ENCODE measurements around the gene PCCA.

Gene PCCA

DNA sequence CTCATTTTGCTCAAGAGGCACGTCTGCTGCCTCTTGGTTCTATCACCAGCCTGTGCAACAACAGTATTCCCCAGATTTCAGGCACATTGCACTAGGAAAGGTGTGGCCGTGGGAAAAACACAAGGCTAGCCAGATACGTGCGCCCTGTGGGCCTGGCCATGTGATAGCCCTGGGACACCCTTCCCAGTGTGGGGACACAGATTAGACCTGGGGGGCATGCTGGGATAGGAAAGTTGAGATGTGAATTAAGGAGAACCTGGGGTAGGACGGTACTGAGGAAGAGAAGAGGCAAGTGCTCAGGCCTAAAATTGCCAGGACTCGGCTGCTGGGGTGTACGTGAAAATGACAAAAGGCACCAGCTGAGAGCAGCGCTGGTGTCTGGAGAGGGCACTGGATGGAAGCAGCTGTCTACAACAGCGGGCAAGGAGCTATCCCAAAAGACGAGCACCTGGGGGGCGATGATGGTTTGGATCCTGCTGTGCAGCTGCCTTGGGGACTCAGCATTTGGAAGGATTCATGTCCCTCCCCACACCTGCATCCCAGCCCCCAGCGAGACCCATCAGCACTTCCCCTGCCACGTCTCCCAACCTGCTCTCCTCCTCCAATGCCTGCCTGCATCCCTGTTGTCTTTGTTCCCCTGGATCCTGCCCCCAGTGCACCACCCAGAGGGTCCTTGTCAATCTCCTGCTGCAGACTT, 445.4 kb downstream of the PCCA start:
- in situ Hi-C loops (cut with MboI; ENCODE audit: low pct_unique_long_range_greater_than_20kb, low sequenced_read_pairs, unreplicated experiment): no loop called here
- no peak for DNase-seq (ENCODE audit: low spot score)
- TF ChIP-seq, protein P1, sequence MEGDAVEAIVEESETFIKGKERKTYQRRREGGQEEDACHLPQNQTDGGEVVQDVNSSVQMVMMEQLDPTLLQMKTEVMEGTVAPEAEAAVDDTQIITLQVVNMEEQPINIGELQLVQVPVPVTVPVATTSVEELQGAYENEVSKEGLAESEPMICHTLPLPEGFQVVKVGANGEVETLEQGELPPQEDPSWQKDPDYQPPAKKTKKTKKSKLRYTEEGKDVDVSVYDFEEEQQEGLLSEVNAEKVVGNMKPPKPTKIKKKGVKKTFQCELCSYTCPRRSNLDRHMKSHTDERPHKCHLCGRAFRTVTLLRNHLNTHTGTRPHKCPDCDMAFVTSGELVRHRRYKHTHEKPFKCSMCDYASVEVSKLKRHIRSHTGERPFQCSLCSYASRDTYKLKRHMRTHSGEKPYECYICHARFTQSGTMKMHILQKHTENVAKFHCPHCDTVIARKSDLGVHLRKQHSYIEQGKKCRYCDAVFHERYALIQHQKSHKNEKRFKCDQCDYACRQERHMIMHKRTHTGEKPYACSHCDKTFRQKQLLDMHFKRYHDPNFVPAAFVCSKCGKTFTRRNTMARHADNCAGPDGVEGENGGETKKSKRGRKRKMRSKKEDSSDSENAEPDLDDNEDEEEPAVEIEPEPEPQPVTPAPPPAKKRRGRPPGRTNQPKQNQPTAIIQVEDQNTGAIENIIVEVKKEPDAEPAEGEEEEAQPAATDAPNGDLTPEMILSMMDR (IDR thresholded peaks at IDR 0.05; ENCODE audit: extremely low read depth, insufficient read depth, missing control alignments): no peak

DNA sequence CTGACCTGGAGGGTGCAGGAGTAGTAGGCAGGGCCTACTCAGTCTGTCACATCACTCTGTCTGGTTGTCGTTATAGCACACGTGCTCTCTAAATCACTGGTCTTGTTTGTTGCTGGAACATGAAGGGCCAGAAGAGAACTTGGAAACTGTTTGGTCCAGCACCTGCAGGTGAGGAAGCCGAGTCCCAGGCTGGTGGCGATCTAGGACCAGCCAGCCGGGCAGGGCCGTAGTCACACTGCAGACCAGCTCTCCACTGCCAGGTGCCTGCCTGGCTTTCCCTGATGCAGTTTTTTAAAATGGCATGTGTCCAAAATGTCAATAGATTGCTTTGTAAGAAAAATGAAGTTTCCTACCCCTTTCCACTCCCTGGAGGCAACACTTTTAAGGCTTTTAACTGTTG, 446.0 kb downstream of the PCCA start:
- DNase-seq (ENCODE audit: low spot score): no peak
- in situ Hi-C loops (cut with MboI; ENCODE audit: low pct_unique_long_range_greater_than_20kb, low sequenced_read_pairs, unreplicated experiment): no loop called here
- TF ChIP-seq, protein P1 (IDR thresholded peaks at IDR 0.05; ENCODE audit: extremely low read depth, insufficient read depth, missing control alignments): no peak

DNA sequence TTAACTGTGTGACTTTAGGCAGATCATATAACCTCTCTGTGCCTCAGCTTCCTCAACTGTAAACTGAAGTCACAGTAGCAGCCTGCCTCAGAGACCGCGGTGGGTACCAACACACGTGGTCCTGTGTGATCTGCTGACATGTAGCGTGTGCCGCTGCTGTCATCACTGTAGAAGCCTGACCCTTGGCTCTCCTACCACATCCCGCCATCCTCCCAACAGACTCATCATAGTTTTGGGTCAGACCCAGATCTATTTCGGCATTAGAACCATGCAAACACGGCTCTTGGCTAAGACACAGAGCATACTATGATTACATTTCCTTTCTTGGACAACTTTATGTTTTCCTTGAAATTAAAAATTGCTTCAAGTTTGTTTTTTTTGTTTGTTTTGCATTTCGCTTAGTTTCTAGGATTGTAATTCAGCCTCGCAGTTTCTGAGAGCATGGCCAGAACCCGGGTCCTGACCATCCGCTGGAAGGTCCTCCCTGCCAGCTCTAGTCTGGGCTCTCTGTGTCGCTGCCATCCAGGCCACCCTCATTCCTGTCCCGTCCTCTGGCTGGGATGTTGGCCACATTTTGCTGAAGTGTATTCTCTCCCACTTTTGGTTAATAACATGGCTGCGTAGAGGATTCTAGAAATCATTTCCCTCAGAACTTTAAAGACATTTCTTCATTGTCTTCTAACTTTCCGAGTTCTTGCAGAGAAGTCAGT, 446.7 kb downstream of the PCCA start:
- TF ChIP-seq, protein P1 (IDR thresholded peaks at IDR 0.05; ENCODE audit: extremely low read depth, insufficient read depth, missing control alignments): no peak
- DNase-seq (ENCODE audit: low spot score): no peak
- in situ Hi-C loops (cut with MboI; ENCODE audit: low pct_unique_long_range_greater_than_20kb, low sequenced_read_pairs, unreplicated experiment): no loop called here

DNA sequence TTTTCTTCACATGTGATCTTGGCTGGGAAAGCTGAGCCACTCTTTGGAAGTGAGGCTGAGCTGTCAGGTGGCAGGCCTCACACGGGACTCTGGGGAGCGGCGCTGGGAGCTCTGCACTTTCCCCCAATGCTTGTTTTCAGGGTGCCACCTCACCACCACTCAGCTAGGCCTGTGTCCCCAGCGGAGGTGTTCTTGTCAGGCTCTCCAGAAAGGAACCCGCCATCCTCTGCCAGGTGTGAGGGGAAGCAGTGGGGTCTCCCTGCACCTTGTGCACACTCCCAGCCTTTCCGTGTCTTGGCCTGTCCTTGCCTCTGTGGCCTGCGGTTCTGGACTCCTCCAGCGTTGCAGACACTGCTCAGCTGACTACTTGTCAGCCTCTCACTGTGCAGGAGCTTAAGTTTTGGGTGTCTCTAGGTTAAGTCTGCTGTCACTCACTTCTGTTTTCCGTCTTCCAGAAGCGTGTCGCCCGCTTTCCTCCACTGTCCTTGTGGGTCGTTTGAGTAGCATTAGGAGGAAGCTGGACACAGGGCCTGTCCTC, 447.8 kb downstream of the PCCA start:
- TF ChIP-seq, protein P1 (IDR thresholded peaks at IDR 0.05; ENCODE audit: extremely low read depth, insufficient read depth, missing control alignments): no peak
- in situ Hi-C loops (cut with MboI; ENCODE audit: low pct_unique_long_range_greater_than_20kb, low sequenced_read_pairs, unreplicated experiment): no loop called here
- no peak for DNase-seq (ENCODE audit: low spot score)

DNA sequence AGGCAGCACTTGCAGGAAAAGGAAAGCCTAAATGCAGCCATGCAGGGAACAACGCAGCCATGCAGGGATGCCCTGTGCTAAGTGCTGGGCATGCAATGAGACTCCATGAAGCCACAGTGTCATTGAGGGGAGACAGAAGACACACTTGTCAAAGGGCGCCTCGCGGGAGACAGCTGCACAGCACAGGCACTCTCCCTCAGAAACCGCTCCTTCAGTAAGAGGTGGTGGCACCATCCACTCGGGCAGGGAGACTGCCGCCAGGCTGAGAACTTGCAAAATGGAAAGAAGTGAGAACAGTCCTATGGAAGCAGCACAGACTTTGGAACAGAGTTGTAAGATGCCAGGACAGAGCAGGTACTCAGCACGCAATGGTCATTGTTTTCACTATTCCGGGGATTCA, 448.6 kb downstream of the PCCA start:
- in situ Hi-C loops (cut with MboI; ENCODE audit: low pct_unique_long_range_greater_than_20kb, low sequenced_read_pairs, unreplicated experiment): no loop called here
- TF ChIP-seq, protein P1 (IDR thresholded peaks at IDR 0.05; ENCODE audit: extremely low read depth, insufficient read depth, missing control alignments): no peak
- no peak for DNase-seq (ENCODE audit: low spot score)

DNA sequence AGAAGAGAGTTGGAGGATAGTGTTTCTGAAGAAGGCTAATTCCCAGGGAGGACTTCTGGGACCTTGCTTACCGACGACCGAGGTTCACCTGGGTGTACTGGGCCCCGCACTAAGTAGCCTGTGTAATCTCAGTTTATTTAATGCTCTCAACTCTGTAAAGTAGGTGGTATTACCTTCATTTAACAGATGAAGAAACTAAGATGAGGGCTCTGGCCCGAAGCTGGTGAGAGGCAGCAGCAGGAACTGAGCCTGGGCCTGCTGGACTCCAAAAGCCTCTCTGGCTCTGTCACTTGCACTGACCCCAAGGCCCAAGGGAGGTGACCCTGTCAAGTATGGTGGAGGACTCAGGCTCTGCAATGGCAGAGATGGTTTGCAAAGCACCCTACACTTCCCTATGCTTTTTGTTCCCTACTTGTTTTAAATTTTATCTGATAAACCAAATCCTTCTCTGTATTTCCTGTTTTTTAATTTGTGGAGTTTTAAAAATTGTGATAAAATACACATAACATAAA, 449.1 kb downstream of the PCCA start:
- in situ Hi-C loops (cut with MboI; ENCODE audit: low pct_unique_long_range_greater_than_20kb, low sequenced_read_pairs, unreplicated experiment): no loop called here
- TF ChIP-seq, protein P1 (IDR thresholded peaks at IDR 0.05; ENCODE audit: extremely low read depth, insufficient read depth, missing control alignments): no peak
- no peak for DNase-seq (ENCODE audit: low spot score)
